Body of pancreas (tissue), 4 donors: ENCODE data around the gene MECP2. TPM values are rescaled to one million over a fixed set of nuclear protein-coding genes. Genes with fewer than 3 reads are reported as not detected.

Experiments used
- ATAC-seq: fragments of 150-250 bp; one replicate; pipeline ENCODE4 v1.9.1; 2016
- DNase-seq, 4 donors: peaks; one replicate each; pipeline ENCODE4 v3.0.0-alpha.2; 2019
- H3K27ac ChIP-seq, 4 donors: fragments of 200-600 bp; sonication (generic); 1 replicate in 3 of 4; 2 replicates in 1 of 4; pipeline versions ENCODE4 v1.5.1 to v1.6.1; 2016 to 2019; ENCODE audit warnings: mild to moderate bottlenecking in 1 of 4, mixed read lengths in 1 of 4, moderate library complexity in 1 of 4
- H3K27me3 ChIP-seq, 2 donors: fragments of 200-600 bp; sonication (generic); one replicate each; pipeline ENCODE4 v1.6.0; 2016; ENCODE audit warnings: mild to moderate bottlenecking in 1 of 2
- H3K36me3 ChIP-seq, 2 donors: fragments of 200-600 bp; sonication (generic); replicated peaks in 1 of 2; 2 replicates each; pipeline ENCODE4 v1.5.1; 2016; ENCODE audit warnings: low read depth in 2 of 2; ENCODE audit not compliant: insufficient read depth in 1 of 2
- H3K4me1 ChIP-seq: fragments of 200-600 bp; sonication (generic); one replicate; pipeline ENCODE4 v1.6.0; 2016
- H3K4me3 ChIP-seq, 2 donors: fragments of 200-600 bp; sonication (generic); 1 replicate in 1 of 2; 2 replicates in 1 of 2; pipeline ENCODE4 v1.5.1; 2016 to 2019
- H3K9me3 ChIP-seq, 3 donors: fragments of 200-600 bp; sonication (generic); 1 replicate in 2 of 3; 2 replicates in 1 of 3; pipeline ENCODE4 v1.5.1; 2016
- CTCF ChIP-seq, 7 experiments: fragments of 450-650 bp in 4 of 7; fragments of 200-600 bp in 3 of 7; sonication (generic) in 3 of 7; IDR thresholded peaks; one replicate each; pipeline ENCODE4 v1.5.1; 2016 to 2019; ENCODE audit warnings: antibody characterized with exemption in 7 of 7
- POLR2A ChIP-seq, 3 donors: fragments of 450-650 bp; IDR thresholded peaks; one replicate each; pipeline ENCODE4 v1.6.1; 2016; ENCODE audit warnings: antibody characterized with exemption in 3 of 3, mild to moderate bottlenecking in 2 of 3
- WGBS, 2 donors: methylation state at CpG; one replicate each; pipeline ENCODE4 v1.1.5; 2017; 5-methylcytosine and 5-hydroxymethylcytosine counted together
- intact Hi-C: fragments of 100-400 bp; cut with DNase I; formaldehyde crosslinking; loops from one replicate; pipeline ENCODE4 v1.15.1; 2023
- total RNA-seq, 2 donors: library from RNA; depleted of rRNA; stranded (reverse); fragments of >200 nt; gene quantifications; one replicate each; pipeline ENCODE4 v1.1.0, GENCODE V29; 2016

Gene MECP2
- total RNA-seq, 2 donors from 2014 or later = 27.8 to 36.3 TPM

GRCh38 chrX:153993978-153994377, 103.5 kb downstream of the MECP2 start:
- intact Hi-C loops = no loop called here
- Histone ChIP-seq H3K27ac (no peak overlapping the region), H3K9me3 (no peaks in the 10 kb centered on the region), H3K36me3 (no peaks in the 10 kb centered on the region), H3K4me3 (no peak overlapping the region), H3K27me3 (no peaks in the 10 kb centered on the region), H3K4me1 (no peaks in the 10 kb centered on the region)
- 84% methylated on average over 5 to 10 of the region's 10 CpGs for WGBS, 2 donors
- DNase-seq (no peak), ATAC-seq (no peak)
- TF ChIP-seq POLR2A (IDR thresholded peaks at IDR 0.05) (no peak), CTCF (IDR thresholded peaks at IDR 0.05) (no peak)

DNA sequence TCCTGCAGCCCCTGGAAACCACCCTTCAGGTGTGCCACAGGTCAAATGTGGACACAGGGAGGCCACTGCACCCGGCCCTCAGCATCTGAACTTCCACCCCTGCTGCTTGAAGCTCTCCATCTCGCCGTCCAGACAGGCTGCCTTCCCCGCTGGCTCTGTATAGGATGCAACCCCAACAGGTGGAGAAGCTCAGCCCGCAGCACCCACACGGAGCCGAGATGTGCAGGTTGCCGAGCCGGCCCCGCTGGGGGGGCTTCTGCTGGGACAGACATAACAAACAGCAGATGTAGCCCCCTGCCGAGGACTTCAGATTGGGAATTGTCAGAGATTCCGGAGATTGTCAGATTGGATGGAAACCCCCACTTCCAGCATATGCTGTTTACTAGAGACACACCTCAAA, 104.4 kb downstream of the MECP2 start:
- 100% methylated on average over 3 to 6 of the region's 12 CpGs for WGBS, 2 donors
- Histone ChIP-seq H3K9me3 (no peaks in the 10 kb centered on the region), H3K27me3 (no peaks in the 10 kb centered on the region), H3K4me3 (no peak overlapping the region), H3K27ac (no peak overlapping the region), H3K4me1 (no peaks in the 10 kb centered on the region), H3K36me3 (no peaks in the 10 kb centered on the region)
- no peak for ATAC-seq
- intact Hi-C loops = no loop called here
- TF ChIP-seq POLR2A (IDR thresholded peaks at IDR 0.05) (no peak), CTCF (IDR thresholded peaks at IDR 0.05) (no peak)
- DNase-seq = no peak

- H3K4me1 ChIP-seq = no peaks in the 10 kb centered on the region
- DNase-seq = no peak
- intact Hi-C loops = no loop called here
- TF ChIP-seq CTCF (IDR thresholded peaks at IDR 0.05) (no peak), POLR2A (IDR thresholded peaks at IDR 0.05) (no peak)
- H3K27ac ChIP-seq = no peak overlapping the region
- H3K4me3 ChIP-seq = no peak overlapping the region
- no peak for ATAC-seq
- H3K9me3 ChIP-seq = no peaks in the 10 kb centered on the region
- 61 to 88% methylated on average over 6 to 8 of the region's 8 CpGs for WGBS, 2 donors
- no peaks in the 10 kb centered on the region for H3K27me3 ChIP-seq
- no peaks in the 10 kb centered on the region for H3K36me3 ChIP-seq
These were observed 105.3 kb downstream of the MECP2 start for GRCh38 chrX:153992180-153992579.

- no peak overlapping the region for H3K27ac ChIP-seq
- intact Hi-C loops = no loop called here
- DNase-seq = no peak
These were observed 106.4 kb downstream of the MECP2 start for GRCh38 chrX:153991013-153991580.

More at GRCh38 chrX:153991013-153991580, 106.4 kb downstream of the MECP2 start:
- no peaks in the 10 kb centered on the region for H3K36me3 ChIP-seq
- peaks cover 6% of the 10 kb centered on the region for H3K4me1 ChIP-seq
- no peak for ATAC-seq
- 97 to 100% methylated on average over 3 of the region's 3 CpGs for WGBS, 2 donors
- H3K4me3 ChIP-seq = no peak overlapping the region
- no peaks in the 10 kb centered on the region for H3K9me3 ChIP-seq
- no peaks in the 10 kb centered on the region for H3K27me3 ChIP-seq
- no peak for TF ChIP-seq CTCF (IDR thresholded peaks at IDR 0.05)
- no peak for TF ChIP-seq POLR2A (IDR thresholded peaks at IDR 0.05)
